CD4-positive, alpha-beta T cell treated with Interleukin-4 for 4 hours (primary cell): Measurements from ENCODE around the gene ACTC1.

Experiments
- DNase-seq: peaks from one replicate; pipeline ENCODE4 v3.0.0-alpha.2; 2020

Gene ACTC1

DNA sequence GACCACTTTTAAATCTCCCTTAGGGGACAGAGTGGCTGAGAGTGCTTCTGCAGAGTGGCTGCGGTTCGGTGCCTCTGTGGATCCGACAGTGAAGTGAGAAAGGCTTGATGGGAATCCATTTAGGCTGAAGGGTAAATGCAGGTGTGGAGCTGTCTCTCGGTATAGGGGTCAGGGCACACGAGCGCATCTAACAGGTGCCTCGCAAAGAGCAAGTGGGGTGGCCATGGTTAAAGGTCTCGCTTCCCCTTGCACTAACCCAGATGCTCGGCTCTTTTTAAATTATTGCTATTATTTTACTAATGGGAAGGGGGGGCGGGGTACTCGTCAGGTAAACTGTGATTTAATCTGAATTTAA is 40.0 kb downstream of the ACTC1 start:
- DNase-seq: no peak

DNA sequence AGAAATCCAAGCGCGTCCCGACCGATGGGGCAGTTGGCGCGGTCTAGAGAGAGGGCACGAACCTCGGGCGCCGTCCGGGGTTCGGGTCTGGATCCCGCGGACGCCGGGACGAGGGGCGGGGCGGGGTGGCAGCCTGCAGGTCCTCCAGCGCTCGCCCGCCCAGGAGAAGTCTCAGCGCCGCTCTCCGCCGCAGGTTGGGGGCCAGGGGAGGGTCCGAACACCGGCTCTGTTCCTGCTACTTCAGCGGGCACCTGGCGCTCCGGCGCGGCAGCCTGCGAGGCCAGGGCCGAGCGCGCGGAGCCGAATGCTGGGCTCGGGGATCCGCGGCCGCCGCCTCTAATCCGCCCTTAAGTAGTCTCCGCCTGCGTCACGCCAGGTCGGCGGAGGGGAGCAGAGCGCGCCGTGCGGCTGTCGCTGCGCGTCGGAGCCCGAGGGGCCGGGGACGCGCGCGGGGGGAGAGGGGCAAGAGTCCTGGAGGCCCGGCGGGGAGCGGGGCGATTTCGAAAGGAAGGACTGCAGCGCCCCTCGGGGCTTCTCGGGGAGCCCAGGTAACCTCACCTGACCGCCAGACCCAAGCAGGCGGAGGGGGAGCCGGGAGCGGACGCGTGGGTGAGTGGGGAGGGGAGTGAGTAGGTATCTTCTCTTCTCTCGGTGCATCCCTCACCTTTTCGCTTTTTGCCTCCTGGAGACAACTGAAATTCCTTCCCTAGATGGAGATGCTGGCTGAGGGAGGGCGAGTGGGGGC is 40.5 kb downstream of the ACTC1 start, which contains the start of gene GJD2:
Gene GJD2 (minus strand): TSS at position 325 of the 745 bp plus-strand sequence. CDS start 510 bp downstream, outside the sequence.
- DNase-seq: no peak

DNA sequence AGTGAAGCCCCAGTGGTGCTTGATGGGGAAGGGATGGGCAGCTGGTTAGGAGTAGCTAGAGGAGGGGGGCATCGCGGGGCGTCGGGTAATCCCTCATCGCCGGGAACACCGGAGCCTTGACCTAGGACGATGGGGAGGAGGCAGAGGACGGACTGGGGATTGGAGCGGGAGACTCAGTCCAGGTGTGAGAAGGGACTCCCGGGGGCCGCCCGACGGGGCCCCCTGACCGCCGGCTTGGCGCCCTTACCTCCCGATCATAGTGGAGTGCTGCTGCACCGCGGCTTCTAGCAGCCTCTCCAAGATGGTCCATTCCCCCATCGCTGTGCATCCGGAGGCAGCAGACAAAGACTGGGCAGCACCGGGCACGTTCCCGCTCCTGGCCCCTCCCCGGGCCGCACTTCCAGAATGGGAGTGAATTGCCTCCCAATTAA is 41.2 kb downstream of the ACTC1 start:
- DNase-seq: no peak

DNA sequence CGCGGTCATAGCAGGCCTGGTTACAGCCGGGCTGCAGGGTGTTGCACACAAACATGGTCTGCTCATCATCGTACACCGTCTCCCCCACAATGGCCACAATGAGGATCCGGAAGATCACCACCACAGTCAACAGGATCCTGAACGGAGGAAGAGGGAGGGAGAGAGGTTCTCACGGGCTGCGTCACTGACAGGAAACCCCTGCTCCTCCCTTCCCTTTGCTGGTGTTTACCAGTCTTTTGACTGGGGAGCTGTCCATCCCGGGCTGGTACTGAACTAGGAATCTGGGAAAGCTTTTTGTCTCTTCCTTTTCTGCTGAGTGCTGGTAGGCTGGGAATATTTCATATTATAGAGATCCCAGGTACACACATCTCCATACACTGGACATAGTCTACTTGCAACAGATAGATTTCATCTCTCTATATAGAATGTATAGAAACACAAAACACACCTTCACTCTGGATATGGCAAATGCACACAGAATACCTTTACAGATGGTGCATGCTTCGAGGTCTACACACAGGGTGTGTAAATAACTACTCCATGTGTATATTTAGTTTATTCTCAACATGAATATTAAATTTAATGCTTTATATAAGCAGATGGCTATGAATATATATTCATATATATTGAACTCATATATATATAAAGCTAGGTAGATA is 42.0 kb downstream of the ACTC1 start:
- no peak for DNase-seq

DNA sequence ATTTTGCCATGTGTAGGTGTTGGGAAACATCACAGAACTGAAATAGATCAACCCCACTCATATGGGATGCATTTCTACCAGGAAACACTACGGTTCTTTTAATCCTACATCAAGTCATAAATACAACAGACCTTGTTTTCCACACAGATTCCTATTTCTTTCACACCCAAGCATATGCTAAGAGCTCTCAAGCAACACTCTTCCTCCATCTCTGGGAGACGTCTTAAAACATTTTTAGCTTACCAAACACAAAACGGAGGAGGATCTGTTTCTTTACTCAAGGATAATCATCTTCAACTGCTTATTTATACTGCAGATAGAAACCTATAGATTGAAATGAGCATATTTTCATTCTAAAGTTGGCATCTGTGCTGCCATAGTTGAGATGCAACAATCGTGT is 45.7 kb downstream of the ACTC1 start:
- DNase-seq: no peak
